Glomerular endothelial cell (primary cell): ENCODE data around the gene OR5B2. TPM values are rescaled to one million over a fixed set of nuclear protein-coding genes. Genes with fewer than 3 reads are reported as not detected.
A peak's percentile ranks its signal among the peaks of the same experiment; 100 is the strongest.
"Not testable (repeated sequence)": the region's sequence is repeated elsewhere in the genome, so short reads cannot be mapped to it uniquely, and the experiment has no call there.

ENCODE experiments used
- DNase-seq: peaks from one replicate; pipeline ENCODE4 v3.0.0-alpha.2; 2011; ENCODE audit warnings: low read depth, low spot score; ENCODE audit errors: extremely low read depth
- total RNA-seq: library from RNA; depleted of rRNA; stranded (reverse); fragments of >200 nt; gene quantifications from 2 replicates; pipeline ENCODE4 v1.2.3, GENCODE V29; 2015

OR5B2 gene
- total RNA-seq: not detected in 2 replicates

DNA sequence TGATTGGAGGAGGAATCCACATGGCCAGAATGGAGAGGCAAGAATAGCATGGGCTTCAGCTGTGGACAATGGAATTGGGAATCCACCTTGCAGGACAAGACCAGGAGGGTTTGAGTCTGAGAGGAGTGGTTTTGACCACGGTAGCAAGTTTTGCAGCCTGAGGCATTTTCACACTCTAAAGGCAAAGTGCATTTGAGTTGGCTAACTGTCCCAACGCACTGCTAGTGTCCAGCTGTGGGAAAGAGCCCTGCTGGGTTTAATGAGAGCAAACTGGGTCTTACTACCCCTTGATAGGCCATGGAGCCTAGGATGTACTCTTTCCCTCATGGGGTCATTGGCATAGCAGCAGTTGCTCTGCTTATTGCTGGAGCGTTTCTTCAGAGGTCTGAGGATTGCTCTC lies at the start of gene OR5B2:
Gene OR5B2 (minus strand): TSS at position 101 of the 400 bp plus-strand sequence. CDS start 4,860 bp downstream, outside the sequence.
- DNase-seq: no peak

DNA sequence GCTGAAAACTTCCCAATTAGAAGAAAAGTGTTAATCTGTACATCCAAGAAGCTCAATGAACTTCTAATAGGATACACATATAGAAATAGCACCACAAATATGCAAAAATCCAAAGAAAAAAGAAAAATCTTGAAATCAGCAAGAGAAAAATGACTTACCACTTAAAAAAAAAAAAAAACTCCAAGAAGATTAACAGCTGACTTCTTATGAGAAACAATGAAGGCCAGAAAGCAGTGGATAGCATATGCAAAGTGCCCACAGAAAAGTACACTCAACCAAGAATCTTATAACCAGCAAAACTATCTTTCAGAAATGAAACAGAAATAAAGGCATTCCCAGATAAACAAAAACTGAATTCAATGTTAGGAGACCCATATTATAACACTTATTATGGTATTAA lies 44.0 kb upstream of the OR5B2 start:
- DNase-seq: no peak

DNA sequence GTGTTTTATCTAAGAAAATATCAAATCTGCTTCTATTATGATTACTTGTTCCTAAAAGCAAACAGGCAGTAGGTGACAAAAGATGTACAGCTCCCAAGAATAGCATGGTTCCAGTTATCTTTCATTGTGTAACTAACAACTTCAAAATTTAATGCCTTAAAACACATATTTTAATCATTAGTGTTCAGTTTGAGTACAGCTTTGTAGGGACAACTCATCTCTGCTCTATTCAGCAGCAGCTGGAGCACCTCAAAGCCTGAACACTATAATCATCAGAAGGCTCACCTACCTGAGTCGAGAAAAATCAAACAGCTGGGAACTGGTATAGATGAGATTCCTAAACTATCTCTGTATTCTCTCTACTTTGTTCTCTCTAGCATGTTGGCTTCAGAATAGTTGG lies 38.4 kb upstream of the OR5B2 start:
- no peak for DNase-seq

DNA sequence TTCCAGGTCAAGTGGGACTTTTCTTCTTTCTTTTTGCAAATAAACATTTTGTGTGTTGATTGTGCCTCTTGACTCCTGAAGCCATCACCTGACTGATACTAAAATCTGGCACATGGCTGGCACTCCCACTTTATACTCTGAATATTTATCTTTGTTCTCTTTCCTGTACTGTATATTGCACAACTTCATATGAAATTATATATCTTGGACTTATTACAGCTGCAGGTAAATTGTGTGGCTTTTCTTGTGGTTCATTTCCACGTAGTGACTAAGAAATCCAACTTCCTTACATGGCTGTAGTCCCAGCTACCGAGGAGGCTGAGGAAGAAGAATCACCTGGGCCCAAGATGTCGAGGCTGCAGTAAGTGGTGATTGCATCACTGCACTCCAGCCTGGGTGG lies 37.8 kb upstream of the OR5B2 start:
- no peak for DNase-seq

DNA sequence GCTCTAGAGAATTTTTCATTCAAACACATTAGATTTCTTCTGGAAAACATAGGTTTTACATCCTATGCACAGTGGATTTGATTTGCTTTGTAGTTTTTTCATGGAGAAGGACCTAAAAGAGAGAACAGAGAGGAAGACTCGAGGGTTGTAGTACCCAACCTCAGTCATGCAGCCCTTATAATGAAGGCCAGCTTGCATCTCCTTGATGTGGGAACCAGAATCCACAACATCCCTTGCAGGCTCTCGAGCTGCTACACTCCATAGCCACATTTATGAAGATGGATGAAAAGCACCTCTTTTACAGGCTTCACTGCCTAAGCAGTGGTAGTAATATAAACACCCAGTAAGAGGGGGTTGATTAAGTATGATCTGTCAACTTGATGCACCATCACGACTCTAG lies 23.7 kb upstream of the OR5B2 start:
- no peak for DNase-seq

DNA sequence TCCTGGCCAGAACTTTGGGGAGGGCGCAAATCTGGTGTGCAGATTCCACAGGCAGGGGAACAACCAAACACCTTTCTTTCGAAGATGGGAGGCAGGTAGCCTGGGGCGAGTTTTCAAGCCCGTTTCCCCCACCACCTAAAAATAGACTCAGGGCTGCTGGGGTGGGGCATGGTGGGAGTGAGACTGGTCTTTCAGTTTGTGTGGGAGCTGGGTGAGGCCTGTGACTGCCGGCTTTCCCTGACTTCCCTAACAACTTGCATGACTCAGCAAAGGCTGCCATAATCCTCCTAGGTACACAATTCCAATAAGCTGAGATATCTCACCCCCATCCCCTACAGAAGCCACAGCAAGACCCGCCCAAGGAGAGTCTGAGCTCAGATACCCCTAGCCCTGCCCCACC lies 18.4 kb upstream of the OR5B2 start:
- no peak for DNase-seq

DNA sequence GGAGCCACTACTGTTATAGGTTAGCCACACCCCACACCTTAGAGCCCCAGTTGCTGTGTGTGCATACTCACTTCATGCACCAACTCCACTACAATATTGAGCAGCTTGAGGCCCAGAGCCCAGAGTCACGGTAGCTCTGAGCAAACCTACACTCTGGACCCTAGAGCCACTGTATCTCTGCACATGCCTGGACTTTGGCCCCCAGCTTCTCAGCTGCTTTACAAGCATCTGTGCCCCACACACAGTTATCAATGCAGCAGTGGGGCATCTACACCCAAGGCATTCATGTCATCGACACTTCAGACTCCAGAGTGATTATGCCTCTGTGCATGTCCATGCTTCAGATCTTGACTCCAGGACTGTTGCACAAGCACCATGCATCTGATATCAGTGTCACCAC lies 16.4 kb upstream of the OR5B2 start:
- no peak for DNase-seq

DNA sequence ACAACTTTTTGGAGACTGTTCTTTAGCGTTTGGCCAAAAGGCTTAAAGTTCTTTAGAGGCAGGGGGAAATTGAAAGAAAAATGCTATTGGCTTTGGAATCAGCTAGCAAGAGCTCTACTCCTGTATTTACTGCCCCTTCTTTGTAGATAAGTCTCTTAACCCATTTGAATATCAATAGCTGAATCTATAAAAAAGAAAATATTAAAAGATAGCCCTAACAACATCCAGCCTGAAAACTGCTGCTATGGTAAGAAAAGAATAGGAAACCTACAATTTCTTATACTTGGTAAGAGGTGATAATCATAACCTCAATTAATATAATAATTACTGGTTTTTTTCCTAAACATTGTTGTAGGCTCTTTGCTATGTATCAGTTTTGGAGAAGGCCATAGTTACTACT lies 14.2 kb upstream of the OR5B2 start, which contains the start of gene OR5B12:
Gene OR5B12 (minus strand): TSS at position 101 of the 400 bp plus-strand sequence. CDS start 2,085 bp downstream, outside the sequence.
- DNase-seq: no peak

DNA sequence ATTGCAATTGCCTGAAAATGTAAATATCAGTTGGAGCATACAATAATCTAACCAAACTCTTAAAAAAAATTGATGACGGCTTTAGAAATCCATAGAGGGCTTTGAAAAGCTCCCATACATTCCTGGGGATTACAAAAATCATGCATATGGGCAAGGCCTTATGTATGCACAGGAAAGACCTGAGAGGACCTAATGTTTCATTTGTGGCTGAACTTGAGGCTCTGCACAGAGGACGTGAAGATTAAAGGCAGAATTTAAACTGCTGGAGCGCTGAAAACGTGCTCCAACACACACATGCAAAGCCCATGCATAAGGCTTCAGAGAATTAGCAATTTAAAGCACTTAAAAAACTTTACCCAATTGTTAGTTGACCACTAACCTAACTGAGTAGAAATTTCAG lies 10.6 kb upstream of the OR5B2 start:
- no peak for DNase-seq

DNA sequence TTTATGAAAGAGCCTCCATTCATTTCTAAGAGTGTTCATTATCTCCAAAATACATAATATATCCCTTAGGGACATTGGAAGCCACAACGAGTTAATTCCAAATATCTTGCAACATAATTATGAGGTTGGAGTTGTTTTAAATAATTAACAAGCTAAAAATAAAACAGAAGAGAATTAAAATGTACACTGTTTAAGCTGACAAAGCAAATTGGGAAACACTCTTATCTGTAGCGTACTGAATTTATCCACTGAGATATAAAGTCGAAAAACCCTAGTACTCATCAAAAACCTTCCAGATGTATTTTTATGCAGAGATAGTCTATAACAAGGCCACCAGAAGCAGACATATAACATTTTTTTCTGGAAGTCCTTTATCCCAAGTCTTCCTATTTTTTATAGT lies 6.3 kb upstream of the OR5B2 start:
- DNase-seq: no peak

DNA sequence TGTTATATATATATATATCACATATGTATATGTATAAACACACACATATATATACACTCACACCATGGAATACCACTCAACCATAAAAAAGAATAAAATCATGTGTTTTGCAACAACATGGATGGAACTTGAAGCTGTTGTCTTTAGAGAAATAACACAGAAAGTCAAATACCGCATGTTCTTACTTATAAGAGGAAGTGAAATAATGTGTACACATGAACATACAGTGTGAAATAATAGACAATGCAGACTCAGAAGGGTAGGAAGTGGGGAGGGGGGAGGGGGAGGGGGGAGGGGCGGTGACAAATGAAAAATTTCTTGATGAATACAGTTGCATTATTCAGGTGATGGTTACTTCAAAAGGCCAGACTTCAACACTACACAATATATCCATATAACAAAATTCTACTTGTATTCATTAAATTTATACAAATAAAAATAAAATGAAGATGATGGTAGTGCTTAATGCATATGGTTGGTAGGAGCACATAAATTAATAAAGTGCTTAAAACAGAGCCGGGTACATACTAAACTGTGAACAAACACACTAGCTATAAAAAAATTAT lies 5.8 kb upstream of the OR5B2 start:
- DNase-seq: no peak

DNA sequence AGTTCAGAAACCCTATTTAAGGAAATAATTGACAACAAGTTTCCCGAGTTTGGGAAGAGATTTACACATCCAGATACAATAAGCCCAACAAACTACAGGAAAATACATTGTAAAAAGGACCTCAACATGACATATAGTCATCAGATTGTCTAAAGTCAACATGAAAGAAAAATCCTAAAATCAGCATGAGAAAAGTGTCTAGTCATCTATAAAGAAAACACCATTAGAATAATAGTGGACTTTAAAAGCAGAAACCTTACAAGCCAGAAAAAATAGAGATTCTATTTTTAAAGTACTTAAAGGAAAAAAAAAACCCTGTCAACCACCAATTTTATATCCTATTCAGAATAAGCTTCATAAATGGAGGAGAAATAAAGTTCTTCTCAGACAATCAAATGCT lies 1.4 kb upstream of the OR5B2 start:
- DNase-seq: no peak

DNA sequence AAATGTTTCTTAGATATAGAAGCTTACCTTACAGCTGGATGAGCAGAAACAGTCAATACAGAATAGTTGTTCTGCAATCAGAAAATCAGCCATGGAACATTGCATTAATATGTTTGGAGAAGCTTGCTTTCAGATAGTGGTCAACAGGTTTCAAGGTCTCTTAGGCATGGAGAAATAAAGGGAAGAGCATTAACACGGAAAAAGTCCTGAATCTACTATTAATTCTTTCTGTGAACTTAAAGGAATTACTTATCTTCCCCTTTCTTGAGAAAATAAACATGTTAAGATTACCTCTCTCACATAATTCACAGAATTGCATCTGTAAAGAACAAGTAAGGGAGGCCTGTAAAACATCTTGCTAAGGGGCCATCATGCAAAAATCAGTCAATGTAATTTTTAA lies 21.1 kb downstream of the OR5B2 start, which contains the start of gene OR5B3:
Gene OR5B3 (minus strand): TSS at position 101 of the 400 bp plus-strand sequence. CDS start 3,465 bp downstream, outside the sequence.
- DNase-seq: no peak

DNA sequence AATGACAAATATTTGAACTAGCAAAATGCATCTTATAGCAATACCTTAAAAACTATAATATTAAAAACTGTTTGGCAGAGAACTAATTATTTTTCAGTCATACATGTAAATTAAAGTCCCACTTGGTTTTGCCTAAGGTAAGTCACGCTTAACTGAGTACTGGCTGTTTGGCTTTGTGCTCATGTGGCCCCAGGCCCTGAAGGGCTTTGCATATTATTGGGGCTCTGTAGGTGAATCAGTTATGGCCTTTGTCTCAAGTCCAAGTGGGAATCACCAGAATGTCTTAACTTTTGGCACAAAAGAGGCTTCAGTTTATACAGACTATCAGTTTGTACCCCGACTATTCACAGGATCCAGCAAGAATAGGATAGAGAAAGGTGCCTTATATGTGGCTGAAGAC lies 28.3 kb downstream of the OR5B2 start:
- not testable (repeated sequence) for DNase-seq

DNA sequence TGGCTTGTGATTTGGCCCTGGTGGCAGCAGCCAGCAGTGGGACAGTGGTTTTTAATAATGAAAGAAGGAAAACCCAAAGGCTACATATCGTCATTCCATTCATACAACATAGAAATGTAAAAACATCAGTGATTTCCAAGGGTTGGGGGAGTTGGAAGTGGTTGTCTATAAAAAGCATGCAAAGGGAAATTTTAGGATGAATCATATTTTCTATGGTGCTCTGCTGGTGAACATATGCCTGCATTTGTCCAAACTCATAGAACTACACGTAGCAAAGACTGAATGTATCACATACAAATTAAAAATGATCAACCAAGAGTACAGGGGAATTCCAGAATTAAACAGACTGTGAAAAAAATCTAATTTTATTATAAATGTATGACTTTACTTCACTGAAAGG lies 32.3 kb downstream of the OR5B2 start:
- DNase-seq: no peak

DNA sequence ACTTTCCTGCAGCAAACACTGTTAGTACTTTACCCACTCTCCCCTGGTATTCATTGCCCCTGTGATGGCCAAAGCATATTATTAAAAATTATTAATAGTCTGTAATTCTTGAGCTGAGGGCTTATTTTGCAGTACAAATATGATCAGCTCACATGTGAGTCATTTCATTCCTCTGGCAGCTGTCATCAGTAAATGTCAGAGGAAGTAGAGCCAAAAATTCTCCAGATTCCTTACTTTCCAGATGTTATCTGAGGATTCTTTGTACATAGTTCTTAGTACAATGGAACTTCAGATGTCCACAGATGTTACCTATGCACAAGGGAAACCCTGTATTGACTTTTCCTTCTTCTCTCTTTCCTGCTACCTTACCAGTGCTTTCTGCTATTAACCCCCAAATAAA lies 33.7 kb downstream of the OR5B2 start:
- peak; percentile 22 for DNase-seq

DNA sequence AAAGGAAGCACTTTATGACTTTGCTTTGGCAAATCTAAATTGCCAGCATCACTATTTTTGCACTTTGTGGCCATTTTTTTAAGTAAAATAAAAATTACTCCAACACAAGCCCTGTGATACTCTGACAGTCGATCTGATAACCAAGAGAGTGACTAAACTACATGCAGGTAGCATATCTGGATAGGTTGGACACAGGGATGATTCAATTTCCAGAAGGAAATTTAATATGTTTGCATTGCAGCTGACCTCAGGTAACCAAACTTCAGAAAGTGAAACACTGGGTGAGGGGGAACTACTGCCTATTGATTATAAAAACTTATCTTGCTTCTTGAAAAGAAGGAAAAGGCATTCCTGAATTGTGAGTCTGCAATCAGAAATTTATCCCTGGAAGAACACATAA lies 35.2 kb downstream of the OR5B2 start:
- no peak for DNase-seq

DNA sequence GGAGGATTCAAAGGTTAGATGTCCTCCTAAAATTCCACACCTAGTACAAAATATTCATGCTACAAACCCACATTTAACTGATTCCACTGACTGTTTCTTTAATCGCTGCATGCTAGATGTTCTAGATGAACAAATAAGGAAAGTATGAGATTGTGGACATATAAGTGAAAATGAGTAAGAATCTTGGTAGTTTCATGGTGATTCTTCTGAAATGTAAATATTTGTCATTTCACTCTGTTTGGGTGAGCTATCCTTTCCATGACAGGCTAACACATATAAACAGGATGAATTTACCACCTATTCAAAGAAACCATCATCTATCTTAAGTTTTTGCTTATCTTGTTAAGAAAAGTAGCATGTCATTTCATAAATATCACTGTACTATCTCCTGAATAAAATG lies 36.0 kb downstream of the OR5B2 start:
- DNase-seq: no peak

DNA sequence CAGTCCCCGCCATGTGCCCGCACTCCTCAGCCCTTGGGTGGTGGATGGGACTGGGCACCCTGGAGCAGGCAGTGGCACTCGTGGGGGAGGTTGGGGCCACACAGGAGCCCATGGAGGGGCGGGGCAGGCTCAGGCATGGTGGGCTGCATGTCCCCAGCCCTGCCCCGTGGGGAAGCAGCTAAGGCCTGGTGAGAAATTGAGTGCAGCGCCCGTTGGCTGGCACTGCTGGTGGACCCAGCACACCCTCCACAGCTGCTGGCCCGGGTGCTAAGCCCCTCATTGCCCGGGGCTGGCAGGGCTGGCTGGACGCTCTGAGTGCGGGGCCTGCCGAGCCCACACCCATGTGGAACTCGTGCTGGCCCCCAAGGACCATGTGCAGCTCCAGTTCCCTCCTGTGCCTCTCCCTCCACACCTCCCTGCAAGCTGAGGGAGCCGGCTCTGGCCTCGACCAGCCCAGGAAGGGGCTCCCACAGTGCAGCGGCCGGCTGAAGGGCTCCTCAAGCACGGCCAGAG lies 37.3 kb downstream of the OR5B2 start:
- DNase-seq: no peak
